T47D (cell line): Measurements from ENCODE around the gene DUSP6.

ENCODE experiments used
- DNase-seq, 2 experiments: peaks; one replicate each; pipeline versions ENCODE4 v3.0.0 to v3.0.0-alpha.2; 2011 to 2012; ENCODE audit warnings: low read depth in 1 of 2, low spot score in 1 of 2
- JUND ChIP-seq: IDR thresholded peaks from 2 replicates; pipeline ENCODE4 v1.6.1; 2012; ENCODE audit warnings: low read depth
- in situ Hi-C: cut with HindIII; loops from 2 replicates; pipeline ENCODE4 v1.10.0; 2016; ENCODE audit warnings: low sequenced_read_pairs, low pct_unique_long_range_greater_than_20kb

DUSP6 gene

DNA sequence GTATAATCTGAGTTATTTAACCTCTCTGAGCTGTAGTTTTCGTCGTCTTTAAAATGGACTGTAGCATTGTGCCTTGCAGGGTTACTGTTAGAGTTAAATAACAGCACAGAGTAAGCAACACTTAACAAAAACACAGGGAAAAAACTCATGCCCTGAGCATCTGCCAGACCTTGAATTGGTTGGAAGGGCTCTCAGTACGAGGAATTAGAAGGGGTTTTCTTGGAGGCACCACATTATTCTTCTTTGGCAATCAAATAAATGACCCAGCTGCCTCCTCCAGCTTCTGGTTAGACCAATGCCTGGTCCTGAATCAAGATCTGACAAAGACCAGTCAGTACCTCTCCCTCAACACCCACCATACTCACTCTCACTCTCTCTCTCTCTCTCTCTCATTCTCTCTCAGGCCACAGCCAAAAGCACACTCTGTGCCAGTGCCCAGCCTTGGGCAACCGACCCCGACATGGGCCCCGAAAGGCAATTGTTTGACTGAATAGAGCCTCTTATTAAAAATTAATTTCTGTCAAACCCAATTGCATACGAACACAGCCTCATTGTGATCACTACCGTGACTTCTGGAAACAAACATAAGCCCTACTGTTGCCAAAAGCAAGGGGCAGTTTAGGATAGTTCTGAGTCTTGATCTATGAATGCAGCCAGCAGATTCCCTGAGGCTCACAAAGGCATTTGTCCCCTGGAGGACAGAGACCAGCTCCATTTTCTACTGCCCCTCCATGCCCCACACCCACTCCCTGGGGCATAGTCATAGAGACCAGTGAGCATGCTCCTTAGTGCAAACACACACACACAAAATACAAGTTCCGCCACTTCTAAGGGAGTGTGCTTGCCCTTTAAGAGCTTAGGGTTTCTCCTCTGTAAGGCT, 23.9 kb downstream of the DUSP6 start:
- in situ Hi-C loops: no loop called here
- no peak for TF ChIP-seq JUND
- peak in 1 of 2 experiments; percentile 59 for DNase-seq

DNA sequence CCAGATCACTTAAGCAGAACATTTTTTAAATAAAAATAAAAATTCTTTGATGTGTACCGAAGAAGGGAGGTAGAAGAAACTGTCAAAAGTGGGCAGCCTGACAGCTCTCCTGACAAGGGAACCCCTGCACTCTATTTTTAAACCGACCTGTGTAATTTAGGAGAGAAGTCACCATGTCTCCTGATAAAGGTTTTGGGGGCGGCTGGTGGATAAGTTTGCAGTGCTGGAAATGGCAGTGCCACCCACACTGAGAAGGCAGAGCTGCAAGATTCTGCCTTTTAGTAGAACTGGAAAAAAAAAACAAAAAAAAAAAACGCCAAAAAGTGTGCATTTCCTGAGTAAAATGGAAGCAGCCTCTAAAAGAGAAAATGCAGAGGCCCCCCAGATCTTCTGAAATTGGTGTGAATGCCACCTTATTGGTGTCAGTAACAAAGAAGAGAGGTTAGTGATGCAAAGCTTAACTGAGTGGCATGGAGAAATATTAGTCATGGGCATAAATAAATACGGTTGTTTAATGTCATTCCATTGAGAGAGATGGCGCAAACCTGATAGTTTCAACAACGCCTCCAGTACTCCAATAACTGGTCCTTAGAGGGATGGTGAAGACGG, 24.7 kb downstream of the DUSP6 start:
- in situ Hi-C loops: no loop called here
- no peak for TF ChIP-seq JUND
- no peak for DNase-seq

DNA sequence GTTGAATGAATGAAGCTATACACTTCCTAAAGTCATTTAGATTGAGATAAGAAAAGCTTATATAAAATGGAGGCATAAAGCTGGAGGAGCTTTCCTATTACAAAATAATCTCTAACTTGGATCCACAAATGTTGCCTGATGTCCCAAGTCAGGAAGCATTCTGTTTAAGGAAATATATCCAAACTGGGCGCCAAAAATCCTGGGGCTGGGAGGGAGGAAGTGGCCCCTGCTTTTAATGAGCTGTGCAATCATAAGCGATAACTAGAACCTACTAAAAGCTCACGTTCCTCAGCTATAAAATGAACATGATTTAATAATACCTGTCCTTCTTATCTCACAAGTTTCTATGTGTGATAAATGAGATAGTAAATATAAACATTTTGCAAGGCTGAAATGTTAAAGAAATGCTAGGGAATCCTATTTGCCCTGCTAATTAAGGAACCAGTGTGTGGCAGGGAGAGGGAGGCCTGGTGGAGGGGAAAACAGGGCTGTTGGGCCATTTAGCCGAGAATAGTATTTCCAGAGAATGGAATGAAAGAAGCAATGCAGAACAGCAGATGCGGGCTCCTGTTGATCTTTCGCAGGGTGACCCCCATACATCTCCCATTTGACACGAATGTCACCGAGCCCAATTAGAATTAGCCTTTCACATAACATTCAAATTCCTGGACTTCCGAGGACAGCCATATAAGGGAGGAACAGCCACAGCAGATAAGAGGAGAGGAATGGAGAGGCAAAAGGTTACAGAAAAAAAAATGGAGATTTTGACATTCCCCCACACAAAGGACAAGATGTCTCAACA, 25.9 kb downstream of the DUSP6 start:
- in situ Hi-C loops: no loop called here
- no peak for TF ChIP-seq JUND
- no peak for DNase-seq

DNA sequence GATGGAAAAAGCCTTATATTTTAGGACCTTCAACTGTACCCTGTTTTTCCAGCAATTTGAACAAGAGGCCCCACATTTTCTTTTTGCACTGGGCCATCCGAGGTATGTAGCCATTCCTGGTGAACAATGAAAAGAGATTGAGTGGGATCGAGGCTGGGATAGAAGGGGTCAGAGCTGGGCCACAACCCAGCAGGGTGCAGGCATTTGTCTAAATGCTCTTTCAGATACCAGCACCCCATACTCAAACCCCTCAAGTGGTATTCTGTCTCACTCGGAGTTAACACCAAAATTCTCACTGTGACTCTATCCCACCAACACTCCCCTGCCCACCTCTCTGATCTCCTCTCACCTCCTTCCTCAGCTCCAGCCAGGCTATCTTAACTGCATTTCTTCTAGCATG, 26.8 kb downstream of the DUSP6 start:
- TF ChIP-seq JUND: no peak
- no peak for DNase-seq
- in situ Hi-C loops: no loop called here

DNA sequence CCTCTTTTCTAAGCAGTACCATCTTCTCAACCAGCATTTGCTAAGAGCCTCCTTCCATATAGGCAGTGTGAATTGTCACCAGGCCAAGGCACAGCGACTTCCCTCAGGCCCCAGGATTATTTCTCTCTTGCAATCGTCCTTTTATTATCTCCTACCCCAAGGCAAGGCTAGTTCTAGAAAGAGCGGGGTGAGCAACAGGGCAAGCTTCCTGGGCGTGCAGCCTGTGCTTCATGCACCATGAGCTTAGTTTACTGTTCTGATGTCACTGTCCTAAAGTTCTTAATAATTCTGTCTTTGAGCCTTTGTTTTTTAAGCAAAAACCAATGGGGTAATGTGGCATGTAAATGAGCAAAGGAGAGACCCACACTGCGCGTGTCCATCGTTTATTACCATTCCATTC, 27.9 kb downstream of the DUSP6 start:
- TF ChIP-seq JUND: no peak
- in situ Hi-C loops: no loop called here

DNA sequence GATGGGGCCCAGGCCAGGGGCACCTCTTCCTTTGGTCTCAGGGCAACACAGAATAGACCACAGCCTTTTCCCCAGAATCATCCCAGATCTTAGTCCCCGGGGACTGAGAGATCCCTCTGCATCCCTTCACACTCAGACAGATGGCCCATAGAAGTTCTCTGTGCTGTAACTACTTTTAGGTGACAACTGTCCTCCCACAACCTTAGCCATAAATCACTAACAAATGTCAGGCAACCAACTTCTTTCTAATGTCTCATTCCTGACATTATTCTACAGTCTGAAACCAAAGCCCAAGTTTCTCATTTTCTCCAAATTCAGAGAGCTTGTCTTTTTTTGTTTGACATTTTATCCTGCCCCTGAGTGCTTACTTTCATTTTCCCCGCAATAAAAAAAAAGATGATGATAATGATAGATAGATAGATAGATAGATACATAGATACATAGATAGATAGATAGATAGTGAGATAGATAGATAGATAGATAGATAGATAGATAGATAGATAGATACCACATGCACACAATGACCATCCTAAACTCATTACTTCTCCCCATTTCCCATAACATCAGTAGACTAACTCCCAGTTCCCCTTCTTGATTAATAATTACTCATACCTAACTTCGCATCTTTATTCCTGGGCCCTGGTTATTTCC, 28.6 kb downstream of the DUSP6 start:
- in situ Hi-C loops: no loop called here
- DNase-seq: no peak
- TF ChIP-seq JUND: no peak

More for the DNA sequence above, 27.9 kb downstream of the DUSP6 start:
- DNase-seq: no peak

DNA sequence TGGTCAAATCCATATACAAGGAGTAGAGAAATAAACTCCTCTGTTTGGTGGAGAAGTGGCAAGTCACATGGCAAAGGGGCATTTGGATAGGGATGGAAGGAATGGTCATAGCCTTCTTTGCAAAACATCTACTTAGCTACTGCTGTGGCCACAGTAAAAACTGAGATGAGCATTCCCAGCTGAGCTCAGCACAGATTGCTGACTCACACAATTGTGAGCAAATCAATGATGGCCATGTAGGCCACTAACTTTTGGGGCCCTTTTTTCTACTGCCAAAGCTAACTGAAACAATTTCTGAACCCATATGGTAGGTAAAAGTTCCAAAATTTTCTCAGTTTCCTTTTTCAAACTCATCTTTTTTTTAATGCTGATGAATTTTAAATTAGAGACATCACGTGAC, 31.6 kb downstream of the DUSP6 start:
- in situ Hi-C loops: no loop called here
- no peak for TF ChIP-seq JUND
- no peak for DNase-seq

DNA sequence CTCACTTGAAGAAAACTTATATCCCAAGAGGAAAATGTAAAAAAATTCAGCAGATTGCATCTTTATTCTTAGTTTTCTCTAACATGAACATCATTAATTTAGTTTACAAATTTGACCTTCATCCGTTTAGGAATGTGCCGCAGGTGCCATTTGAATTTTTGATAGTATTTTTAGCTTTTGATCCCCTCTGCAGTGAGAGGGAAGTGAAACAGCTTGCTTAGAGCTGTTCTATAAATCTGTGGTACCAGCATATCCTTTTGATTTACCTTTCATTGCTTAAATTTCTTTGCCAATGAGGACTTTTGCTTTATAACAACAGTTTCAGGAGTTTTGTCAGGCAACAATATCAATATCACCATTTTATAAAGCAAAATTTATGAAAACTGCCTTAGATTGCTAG, 32.7 kb downstream of the DUSP6 start:
- TF ChIP-seq JUND: no peak
- in situ Hi-C loops: no loop called here
- DNase-seq: no peak

DNA sequence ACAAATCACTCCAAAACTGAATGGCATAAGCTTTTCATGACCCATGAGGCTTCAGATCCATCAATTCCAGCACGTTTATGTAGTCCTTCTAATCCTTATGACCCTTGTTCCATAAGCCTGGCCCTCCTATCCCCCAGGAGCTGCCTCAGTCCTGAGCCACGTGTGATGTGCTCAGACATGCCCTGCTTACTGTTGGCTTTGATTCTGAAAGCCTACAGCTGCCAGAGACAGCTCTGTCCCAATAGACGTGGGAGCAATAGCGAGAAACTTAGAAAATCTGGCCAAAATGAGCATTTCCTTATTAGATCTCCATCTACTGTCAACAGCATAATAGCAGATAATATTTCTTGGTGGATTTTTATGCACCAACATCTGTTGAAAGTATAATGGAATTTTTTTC, 33.2 kb downstream of the DUSP6 start:
- in situ Hi-C loops: no loop called here
- TF ChIP-seq JUND: no peak
- no peak for DNase-seq

DNA sequence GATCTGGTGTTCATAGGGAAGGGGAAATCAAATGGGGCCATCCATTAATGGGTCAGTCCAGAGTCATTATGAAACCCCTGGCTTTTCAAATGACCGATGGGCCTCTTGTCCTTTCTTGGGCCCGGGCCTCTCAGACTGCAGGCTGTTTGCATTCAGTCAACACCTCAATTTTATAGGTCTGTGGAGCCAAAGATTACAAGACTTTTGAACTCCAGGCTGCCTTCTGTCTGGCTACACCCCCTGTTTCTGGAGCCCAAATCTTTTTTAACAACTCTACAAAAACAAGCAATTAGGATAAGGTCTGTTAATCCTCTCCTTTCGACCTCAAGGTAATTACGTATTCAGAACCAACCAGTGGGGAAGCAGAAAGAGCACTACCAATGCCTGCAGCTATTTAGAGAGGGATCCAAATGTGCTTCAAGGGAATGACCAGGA, 35.6 kb downstream of the DUSP6 start:
- DNase-seq: peak in 1 of 2 experiments; percentile 41
- 0 out of 2 replicates have a peak, but pooled peaks have one; percentile 20 for TF ChIP-seq JUND
- in situ Hi-C loops: no loop called here

DNA sequence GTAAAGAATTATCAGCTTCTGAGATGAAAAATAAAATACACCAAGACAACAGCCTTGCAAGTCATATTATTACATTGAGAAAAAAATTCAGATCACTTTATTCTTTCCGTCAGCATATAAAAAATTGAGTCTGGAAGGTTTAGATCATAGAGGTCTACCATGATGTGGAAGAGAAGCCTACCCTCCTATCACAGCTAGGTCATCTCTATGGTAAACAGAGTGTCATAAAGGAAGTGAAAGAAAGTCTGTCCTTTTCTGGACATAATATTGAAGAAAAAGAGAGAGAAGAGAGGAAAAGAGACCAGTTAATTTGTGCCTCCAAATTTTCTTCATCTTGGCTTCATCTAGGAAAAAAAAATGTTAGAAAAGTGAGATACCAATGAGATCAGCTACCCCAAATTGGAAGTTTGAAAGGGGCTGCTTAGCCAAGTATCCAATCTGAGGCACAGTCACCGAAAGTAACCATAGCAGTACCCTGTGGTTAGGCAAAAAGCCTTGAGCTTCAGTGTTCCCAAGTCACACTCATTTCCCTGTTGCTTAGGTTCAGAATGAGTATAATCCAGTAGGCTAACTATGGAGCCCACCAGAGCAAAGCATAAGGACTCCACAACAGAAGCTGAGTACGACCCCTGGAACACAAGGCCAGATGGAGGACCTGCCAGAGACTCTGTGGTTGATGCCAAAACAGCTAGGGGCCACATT, 38.1 kb downstream of the DUSP6 start:
- no peak for TF ChIP-seq JUND
- in situ Hi-C loops: no loop called here
- DNase-seq: no peak
